GM19463 (cell line): Measurements from ENCODE around the gene ST14.

Source experiments
- ATAC-seq: cut with Tn5 transposase; IDR thresholded peaks from one replicate; pipeline ENCODE4 v1.9.1; 2021; ENCODE audit warnings: mild to moderate bottlenecking, moderate library complexity; ENCODE audit not compliant: unreplicated experiment

Gene ST14

GRCh38 chr11:130203766-130204702 is 44.5 kb downstream of the ST14 start:
- no peak for ATAC-seq

DNA sequence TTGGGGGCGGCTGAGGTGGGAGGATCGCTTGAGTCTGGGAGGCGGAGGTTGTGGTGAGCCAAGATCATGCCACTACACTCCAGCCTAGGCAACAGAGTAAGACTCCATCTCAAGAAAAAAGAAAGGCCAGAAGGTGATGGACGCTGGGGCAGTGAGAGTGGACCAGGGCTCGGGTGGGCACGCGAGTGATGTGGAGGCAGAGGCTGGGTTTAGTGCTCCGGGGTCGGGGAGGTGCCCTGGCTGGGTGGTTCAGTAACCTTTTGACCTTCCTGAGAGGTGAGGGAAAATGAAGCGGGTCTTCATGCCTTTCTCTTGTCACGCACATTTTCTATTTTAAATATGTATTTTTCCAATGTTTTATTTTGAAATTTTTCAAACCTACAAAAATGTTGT is 45.1 kb downstream of the ST14 start:
- no peak for ATAC-seq

DNA sequence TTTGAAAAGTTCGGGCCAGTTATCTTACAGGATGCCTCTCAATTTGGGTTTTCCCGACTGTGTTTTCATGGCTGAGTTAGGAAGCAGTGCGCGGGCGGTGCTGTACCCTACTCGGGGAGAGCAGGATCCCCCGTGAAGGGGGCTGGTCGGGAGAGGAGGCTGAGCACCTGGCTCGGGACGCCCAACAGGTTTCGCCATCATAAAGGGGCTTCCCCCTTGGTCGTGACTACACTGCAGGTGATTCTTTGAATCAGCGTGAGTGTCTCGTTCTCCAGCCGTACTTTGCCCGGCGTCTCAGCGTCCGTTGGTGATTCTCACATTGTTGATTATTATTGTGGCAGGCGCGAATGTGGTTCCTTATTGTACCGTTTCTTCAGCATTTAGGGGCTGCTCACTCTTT is 46.6 kb downstream of the ST14 start:
- ATAC-seq, result no peak

- no peak for ATAC-seq
These were observed 48.9 kb downstream of the ST14 start for GRCh38 chr11:130208241-130209127.

- ATAC-seq, result no peak
These were observed 49.7 kb downstream of the ST14 start for GRCh38 chr11:130209128-130209932.

DNA sequence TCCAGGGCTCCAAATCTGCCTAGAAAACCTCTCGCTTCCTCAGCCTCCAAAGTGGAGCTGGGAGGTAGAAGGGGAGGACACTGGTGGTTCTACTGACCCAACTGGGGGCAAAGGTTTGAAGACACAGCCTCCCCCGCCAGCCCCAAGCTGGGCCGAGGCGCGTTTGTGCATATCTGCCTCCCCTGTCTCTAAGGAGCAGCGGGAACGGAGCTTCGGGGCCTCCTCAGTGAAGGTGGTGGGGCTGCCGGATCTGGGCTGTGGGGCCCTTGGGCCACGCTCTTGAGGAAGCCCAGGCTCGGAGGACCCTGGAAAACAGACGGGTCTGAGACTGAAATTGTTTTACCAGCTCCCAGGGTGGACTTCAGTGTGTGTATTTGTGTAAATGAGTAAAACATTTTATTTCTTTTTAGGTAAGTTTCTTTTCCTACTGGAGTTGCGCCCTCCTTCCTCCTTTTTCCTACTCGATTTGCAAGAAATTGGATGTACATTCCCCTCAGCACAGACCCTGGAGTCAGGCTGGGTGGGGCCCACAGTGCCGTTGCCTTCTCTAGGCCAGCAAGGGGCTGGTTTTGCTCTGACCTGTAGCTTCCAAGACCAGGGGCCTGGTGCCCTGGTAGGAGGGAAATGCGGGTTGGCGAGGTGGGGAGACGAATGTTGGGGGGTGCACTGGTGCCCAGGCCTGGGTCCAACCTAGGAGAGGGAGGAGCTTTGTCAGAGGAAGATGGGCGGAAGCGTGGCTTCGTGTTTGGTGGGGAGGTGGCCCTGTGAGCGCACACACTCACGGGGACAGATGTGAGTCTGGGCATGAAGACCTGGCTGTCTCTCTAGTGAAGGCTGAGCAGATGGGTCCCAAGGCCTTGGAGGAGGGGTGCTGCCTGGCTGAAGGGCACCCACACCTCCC is 50.6 kb downstream of the ST14 start:
- no peak for ATAC-seq

GRCh38 chr11:130211144-130211543 is 51.6 kb downstream of the ST14 start:
- ATAC-seq, result no peak

DNA sequence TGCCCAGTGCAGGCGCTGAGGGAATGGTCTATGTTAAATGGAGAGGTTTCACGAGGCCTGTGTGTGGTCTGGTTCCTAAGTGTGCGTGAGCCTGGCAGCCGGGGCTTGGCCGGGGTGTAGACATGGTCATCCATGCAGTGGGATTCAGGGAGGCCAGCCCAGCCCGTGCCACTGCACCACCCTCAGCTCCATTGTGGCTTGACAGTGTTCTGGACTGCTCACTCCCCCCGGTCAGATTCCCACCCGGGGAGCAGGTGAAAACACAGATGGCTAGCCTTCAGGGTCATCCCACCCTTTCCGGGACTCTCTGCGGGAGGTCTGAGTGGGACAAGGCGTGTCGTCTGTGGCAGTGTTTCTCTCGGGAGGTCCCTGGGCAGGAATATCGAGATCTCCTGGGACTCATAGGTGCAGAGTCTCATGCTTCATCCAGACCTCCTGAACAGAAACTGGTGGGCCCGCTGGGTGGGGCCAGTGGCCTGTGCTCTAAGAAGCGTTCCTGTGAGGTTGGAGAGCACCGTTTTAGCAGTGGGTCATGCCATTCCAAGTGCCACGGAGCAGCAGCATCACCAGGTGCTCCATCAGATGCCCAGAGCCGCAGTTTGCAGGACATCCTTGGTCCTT is 52.3 kb downstream of the ST14 start:
- ATAC-seq, result no peak

- ATAC-seq, result peak; percentile 29
These were observed 52.9 kb downstream of the ST14 start for GRCh38 chr11:130212431-130212961.

- peak; percentile 87 for ATAC-seq
These were observed 53.8 kb downstream of the ST14 start for GRCh38 chr11:130213143-130213978.

DNA sequence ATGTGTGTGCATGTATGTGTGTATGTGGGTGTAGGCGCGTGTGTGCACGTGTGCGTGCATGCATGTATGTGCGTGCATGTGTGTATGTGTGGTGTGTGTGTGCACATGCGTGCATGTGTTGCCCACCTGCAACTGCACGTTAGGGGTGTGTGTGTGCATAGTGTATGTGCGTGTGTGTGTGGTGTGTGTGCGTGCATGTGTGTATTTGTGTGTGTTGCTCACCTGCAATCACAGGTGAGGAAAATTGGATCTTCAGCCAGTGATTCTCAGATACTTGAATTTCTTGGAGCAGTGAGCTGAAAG is 54.3 kb downstream of the ST14 start:
- no peak for ATAC-seq

DNA sequence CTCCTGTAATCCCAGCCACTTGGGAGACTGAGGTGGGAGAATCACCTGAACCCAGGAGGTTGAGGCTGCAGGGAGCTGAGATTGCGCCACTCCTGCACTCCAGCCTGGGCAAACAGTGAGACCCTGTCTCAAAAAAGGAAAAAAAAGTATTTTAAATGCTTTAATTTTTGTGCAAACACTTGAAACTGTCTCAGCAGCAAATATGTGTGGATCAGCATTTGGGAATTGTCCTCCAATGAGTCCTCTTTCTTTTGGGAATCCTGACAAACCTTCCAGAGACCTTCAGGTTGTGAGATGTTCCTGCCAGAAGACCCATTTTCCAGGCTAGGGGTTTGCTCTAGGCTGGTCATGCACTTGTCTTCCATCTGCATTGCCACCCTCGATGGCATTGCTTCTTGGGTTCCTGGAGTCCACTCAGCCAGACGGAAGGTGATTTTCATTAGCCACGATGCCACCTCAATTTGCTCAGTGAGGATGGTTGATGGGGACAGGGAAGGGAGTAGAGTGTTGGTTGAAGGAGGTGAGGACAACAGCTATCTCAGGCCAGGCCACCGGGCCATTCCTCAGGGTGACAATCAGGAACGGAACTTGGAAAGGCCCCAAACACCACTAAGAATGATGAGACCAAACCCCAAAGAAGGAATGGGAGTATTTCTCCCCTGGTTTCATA is 55.4 kb downstream of the ST14 start:
- ATAC-seq, result no peak

- ATAC-seq, result no peak
These were observed 56.1 kb downstream of the ST14 start for GRCh38 chr11:130215531-130216220.

DNA sequence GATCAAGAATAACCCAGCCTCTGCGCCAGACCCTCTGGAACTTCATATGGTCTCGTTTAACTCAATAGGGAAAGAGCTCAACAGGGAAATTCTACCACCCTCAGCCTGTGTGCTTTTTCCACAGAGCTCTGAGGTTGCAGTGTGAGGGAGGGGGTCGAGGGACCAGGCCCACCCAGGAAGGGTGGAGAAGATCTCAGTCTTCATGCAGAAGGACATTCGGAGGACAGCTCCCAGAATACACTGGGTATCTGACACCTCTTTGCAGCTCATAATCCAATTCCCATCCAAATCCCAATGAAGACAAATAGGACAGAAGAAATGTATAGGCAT is 56.6 kb downstream of the ST14 start:
- no peak for ATAC-seq

GRCh38 chr11:130216591-130217132 is 57.1 kb downstream of the ST14 start:
- ATAC-seq, result no peak

- ATAC-seq, result no peak
These were observed 57.8 kb downstream of the ST14 start for GRCh38 chr11:130217133-130218031.
